T-helper 1 cell (primary cell): ENCODE results near the gene SMAD2.

Source experiments
- DNase-seq, 5 donors: peaks; one replicate each; pipeline ENCODE4 v3.0.0-alpha.2; 2012 to 2020

SMAD2 gene

DNA sequence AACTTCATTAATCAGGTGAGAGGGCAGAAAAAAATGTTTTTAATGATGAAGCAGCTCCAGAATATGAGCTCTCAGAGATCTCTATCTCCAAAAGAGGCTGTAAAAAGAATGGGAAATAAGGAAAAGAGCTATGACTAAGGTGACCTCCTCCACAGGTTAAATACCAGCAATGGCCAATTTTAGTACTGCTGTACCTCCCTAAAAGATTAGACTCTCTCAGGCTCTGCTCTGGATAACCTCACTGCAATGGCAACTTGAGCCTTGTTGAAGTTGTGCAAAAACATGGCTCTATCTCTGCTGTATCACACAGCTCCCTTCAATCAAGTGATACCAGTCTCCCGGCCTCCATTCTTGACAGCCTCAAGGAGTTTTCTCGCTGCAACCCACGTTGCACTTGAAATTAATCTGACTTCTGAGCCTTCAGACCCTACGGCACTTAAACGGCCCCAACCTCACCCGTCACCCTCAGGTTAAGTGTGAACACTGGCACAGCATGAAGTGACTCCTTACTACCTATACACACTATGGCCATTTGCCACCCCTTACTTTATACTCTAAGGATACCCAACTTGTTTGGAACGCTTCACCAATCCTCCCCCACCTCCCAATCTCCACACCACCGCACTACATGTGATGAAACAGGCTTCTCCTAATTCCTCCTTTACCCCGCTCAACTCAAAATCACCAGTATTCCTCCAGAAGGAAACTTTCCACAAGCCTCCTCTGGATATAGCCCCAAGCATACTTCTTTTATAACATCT is 36.3 kb downstream of the SMAD2 start:
- no peak for DNase-seq

DNA sequence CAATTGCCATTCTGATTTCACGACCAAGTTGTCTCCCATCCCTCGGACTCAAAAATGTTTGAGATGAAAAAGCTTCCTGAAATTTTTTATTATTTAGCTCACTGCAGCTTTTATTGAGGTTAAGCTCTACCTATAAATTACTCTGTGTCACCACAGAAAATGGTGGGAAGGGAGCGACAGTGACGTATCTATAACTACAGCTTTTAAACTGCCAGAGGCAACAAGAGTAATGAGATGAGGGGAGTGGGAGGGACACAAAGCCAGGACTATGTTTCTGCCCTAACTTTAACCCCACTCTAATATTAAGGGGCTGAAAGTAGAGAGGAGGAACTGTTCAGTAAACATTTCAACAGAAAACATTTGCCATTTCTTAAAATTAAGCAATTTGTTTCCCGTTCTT is 37.4 kb downstream of the SMAD2 start:
- DNase-seq: no peak

DNA sequence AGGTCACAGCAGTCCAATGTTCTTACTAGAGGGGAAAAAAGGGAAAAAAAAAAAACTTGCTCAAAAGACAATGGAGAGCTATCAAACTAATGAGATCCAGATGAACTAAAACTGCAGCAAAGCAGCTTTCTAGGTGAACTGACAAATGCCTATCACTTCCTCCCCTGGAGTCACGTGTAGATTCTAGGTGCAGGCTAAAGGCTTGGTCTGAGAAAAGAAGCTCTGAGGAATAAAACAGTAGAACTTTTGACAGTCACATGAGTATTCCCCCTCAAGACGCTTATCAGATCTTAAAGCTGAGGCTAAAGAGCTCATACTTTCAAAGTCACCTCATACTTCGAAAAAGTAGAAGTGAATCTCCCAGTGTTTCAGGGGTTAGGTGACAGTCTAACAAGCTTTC is 42.3 kb downstream of the SMAD2 start:
- no peak for DNase-seq

DNA sequence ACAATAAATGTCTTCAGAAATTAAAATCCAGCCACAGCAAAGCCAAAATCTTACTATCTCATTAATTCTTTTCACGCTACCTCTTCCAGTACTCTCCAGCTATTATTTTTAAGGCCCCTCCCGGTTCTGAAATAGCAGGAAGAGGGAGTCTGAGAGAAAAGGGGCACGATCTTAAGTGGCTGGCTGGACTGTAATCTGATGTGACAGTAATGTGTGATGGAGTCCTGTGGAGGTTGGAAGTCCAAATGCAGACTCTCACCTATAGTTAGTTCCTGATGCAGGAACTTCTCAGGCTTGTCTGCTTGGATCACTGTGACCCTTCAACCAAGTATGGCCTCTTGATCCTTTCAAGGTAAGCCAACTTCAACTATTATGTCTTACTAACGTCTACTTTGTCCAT is 43.2 kb downstream of the SMAD2 start:
- DNase-seq: no peak

DNA sequence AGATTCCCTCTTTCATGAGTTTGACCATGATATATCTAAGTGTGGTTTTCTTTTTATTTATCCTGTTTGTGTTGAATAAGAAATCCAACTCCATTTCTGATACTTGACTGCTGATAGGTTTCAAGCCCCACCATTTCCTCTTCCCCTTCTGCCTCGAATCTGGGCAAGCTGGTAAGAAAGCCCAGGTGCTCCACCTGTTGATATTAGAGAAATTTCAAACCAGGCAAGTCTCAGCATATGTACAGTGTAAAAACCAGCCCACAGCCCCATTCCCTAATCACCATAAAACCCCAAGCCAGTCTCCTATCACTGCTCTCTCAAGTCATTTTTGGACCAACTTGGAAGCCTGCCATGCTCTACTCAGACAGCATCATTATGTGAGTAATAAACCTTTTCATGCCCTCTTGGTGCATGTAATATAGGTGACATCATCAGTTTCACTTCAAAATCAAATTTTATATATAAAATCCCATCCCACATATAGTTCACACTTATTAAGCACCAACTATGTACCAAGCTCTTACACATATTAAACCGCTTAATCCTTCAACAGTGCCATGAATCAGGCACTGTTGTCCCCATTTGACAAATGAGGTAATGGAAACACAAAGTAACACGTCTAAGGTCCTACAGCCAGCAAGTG is 46.6 kb downstream of the SMAD2 start:
- DNase-seq: no peak

DNA sequence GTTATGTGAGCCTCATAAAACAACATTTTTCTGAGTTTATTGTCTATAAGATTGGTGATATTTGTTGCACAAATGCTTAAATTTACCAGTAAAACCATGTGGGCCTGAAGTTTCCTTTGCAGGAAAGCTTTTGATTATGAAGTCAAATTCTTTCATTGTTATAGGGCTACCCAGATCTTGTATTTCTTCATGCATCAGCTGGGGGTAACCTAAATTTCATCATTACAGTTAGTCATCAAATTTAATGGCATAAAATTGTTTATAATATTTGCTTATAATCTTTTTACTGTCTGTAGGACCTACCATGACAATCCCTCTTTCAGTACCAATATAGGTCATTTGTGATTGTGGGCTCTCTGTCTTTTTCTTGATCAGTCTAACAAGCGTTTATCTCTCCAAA is 47.8 kb downstream of the SMAD2 start:
- DNase-seq: no peak

DNA sequence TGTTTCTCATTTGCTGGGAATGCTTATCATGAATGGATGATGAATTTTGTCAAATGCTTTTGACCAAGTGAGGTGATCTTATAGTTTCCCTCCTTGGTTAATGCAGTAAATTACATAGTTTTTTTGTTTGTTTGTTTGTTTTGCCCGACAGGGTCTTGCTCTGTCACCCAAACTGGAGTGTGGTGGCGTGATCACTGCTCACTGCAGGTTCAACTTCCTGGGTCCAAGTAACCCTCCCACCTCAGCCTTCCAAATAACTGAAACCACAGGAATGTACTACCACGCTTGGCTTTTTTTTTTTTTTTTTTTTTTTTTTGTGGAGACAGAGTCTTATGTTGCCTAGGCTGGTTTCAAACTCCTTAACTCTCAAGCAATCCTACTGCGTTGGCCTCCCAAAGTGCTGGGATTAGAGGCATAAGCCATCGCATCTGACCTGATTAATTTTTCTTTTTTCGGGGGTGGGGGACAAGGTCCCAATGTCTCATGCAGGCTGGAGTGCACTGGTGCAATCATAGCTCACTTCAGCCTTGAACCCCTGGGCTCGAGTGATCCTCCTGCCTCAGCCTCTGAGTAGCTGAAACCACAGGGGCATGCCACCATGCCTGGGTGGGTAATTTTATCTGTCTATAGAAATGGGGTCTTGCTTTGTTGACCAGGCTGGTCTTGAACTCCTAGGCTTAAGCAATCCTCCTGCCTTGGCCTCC is 48.6 kb downstream of the SMAD2 start:
- DNase-seq: no peak

DNA sequence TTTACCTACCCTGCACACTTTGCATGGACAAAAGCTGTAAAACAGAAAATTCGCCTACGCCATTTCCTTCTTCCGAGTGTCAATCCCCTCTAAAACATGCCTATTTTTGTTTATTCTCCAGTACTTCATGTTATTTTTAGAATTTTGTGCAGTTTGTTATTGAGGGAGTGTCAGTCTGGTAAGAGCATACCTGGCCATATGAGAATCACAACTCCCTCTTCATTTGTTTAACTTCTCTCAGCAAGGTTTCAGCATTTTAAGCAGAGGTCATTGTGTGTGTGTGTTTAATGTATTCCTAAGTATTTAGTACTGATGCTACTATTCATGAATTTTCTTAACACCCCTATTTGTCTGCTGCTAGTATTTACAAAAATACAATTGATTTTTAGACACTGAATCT is 49.4 kb downstream of the SMAD2 start:
- no peak for DNase-seq

DNA sequence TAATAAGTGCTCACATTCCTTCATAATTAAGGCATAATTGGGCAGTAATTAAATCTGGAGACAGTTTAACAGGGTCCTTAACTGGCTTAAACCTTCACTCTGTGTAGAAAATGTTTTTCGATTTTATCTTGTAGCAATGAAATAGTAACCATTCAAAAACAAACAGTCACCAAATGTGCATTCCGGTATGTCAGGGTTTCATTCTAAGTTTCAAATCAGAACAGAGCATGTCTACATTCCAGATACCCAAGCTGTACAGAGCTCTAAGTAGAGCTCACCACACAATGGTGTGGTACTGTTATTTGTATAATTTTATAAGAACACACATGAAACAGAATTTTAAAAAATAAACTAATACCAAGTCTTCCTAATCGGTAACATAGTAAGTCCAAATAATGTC is 52.6 kb downstream of the SMAD2 start:
- no peak for DNase-seq

DNA sequence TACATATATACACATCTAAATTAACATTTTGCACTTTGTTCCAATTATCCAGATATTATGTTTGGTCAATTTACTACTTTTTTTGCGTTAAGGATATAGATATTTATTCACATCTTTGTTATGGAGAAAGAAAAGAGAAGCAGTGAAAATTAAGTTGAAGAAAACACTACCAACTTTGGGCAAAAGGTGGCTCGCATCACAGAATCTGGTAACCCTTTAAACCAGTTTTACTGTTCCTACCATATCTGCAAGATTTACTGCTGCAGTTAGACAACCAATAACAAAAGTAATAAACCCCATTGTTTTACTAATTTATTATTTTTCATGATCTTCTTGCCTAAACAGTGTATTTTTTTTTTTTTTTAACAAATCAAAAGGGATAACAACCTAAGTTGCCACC is 53.6 kb downstream of the SMAD2 start:
- no peak for DNase-seq

DNA sequence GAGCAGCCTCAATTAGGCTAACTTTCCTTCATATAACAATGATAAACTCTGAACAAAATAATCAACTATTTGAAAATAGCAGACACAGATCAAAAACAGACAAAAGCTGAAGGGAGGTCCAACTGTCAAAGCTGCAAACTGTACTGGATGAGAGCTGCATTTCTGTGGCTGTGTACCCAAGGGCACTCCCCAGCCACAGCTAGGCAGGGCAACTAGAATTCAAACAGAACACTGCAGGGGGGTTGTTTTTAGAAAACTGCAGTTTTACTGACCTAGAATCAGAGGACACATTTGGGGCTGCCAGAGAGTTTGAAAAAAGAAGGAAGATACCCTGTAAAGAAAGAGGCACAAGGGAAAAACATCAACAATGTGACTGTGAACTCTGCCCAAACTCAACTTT is 56.8 kb downstream of the SMAD2 start:
- no peak for DNase-seq

DNA sequence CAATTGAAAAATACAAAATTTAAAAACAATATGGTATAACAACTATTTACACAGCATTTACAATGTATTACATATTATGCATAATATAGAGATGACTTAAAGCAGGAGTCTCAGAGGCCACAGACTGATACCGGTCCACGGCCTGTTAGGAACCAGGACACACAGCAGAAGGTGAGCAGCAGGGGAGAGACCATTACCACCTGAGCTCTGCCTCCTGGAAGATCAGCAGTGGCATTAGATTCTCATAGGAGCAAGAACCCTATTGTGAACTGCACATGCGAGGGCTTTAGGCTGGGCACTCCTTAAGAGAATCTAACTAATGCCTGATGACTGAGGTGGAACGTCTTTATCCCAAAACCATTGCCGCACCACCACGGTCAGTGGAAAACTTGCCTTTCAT is 58.0 kb downstream of the SMAD2 start:
- no peak for DNase-seq

DNA sequence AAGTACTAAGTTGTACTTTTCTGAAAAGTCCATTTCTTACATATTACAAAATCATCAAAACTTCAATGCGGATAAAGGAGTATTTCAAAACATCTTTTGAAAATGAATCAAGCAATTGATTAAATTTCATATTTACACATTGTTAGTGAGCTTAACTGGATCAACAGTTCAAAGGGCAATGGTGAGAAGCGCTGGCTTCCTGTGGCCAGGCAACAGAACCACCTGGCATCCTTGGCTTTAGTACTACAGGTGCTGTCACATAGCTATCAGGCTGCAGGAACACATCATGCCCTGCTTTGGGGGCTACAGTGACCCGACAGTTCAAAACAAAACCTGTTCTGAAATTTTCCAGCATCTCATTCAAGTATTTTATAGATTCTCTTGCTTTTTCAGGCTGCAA is 59.2 kb downstream of the SMAD2 start:
- DNase-seq: no peak

DNA sequence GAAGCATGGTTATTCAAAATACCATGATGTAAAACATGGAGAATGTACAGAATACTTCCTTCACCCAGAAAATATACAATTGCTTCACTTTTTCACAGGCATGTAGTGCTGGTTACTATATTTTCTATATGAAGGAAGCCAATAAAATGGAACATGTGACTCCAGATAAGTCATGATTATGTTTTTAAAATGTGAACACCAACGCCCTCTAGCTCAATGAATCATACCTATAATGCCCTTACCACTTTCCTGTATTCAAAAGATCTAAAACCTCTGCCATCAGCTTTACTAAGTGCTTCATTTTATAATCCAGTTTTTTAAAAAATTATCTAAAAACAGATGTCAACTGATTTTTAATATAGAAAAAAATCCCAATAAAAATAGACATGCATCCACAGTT is 59.9 kb downstream of the SMAD2 start:
- no peak for DNase-seq

DNA sequence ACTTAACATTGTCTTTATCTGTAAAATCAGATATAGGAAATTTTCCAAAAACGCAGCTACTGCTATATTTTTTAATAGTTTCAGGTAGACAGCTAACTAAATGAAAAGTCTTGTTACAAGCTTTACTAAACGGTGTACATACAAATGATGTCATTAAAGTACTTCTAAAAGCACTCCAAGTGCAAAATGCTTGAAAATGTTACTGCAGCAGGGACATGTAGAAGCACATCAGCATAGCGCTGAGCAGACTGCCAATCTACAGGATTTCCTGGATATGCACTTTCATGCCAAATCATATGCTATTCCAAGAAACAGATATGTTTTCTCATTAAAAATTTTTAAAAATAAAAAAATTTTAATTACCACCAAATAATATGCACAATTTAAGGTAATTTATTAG is 61.7 kb downstream of the SMAD2 start:
- no peak for DNase-seq

DNA sequence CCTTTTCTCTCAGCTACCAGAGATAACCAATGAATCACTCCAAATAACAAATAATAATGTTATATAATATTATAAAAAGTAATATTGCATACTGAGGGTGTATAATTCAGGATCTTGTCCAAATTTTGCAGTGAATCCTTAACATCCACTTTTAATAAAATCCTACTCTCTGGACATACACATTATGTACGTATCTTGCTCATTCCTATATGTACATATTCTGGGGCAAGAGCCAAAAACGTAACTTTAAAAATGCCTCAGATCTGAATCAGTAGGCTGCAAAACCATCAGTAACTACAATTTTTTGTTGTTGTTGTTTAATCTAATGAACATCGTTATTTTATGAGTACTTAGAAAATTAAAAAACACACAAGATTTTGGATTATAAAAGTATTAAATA is 65.3 kb downstream of the SMAD2 start:
- no peak for DNase-seq

DNA sequence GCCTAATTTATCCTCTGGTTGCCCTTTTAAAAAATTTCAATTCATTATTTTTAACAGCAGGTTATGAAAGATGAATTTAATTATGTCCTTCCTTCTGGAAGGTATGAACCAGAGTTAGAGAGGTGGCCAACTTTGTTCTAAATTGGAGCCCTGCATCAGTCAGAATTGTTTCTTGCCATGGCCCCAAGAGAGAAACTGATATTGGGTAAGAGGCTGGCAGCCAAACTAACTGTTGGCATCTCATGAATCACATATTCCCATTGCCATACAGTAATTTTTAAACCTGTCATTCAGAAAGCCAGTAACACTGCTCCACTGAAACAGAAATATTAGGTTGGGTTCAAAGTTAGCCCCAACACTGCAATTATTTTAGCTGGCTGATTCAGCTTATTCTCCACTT is 67.4 kb downstream of the SMAD2 start:
- DNase-seq: no peak

DNA sequence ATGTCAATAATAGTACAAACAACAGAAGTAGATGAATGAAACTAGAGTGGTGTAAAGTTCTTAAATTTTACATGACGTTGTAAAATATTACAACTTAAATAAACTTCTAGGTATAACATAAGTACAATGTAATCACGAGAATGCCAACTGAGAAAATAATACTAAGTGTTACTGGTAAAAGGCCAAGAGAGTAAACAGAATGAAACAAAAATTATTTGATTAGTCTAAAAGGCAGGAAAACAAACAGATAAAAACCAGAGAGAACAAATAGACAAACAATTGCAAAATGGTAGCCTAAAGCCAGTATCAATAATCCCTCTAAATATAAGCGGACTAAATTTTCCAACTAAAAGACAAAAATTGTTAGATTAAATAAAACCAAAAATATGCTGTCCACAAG is 71.9 kb downstream of the SMAD2 start:
- DNase-seq: no peak

DNA sequence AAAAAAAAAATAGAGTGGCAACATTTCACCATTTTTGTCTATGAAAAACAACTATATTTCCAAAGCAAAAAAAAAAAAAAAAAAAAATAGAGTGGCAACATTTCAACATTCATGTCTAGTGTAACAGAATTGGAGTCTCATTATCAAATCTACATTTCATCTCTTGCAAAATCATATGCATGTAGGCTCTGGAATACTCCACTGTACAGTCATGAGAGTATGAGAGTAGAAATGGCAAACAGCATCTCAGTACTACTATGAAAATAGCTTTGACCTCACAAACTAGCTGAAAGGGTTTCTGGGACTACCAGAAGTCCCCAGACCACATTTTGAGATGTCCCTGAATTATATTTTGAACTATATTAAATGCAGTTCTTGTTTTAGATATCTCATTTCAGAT is 82.8 kb downstream of the SMAD2 start:
- DNase-seq: no peak

DNA sequence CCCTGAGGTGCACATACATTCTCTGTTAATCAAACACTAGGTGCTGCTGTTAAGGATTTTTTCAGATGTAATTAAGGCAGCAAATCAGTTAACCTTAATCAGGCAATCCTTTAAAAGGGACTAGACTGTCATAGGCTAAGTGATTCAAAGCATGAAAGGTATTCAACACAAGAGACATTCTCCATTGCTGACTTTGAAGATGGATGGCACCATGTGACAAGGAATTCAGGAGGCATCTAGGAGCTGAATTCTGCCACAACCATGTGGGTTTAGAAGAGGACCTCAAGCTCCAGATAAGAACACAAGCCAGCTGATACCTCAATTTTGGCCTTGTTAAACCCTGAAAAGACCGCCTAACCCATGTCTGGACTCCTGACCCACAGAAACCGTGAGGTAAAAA is 84.0 kb downstream of the SMAD2 start:
- no peak for DNase-seq

DNA sequence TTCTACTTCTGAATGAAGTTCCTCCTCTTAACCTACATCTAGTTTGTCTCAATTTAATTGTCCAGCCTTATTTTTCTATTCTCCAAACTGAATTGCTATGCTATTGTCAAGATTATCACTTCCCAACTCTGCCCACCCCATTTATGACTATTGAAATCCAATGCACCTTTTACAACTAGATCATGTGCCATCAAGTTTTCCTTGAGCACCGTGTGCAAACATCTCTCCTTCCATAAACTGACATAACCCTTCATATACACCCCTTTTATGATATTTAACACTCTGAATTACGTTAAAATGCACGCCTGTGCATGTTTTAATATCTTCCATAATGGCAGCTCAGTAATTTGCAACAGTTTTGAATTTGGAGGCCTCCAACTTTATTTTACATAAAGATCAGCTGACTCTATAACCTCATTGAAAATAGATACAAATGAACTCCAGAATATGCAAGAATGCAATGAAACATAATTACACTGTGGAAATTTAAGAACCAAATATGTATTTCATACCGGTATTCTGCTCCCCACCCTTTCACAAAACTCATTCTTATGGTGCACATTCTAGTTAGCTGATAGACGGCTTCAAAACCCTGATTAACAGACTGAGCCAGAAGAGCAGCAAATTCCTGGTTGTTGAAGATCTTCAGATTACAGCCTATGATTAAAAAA is 85.5 kb downstream of the SMAD2 start:
- no peak for DNase-seq

DNA sequence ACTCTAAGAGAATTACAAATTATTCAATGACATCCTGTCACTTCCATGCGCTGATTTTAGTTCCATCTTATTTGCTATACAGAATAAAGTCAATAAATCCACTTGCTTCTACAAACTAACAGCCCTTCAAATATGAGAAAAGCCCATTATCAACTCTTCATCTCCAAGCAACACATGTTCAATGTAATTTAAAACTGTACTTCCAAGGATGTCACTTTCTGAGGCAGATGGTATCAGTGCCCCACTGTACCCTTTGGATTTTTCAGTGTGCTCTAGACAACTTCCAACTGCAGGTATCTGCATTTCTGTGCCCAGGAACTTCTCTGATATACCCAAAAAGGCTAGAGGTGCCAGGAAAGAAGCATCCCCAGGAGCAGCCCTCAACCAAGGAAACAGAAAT is 87.6 kb downstream of the SMAD2 start:
- DNase-seq: no peak

DNA sequence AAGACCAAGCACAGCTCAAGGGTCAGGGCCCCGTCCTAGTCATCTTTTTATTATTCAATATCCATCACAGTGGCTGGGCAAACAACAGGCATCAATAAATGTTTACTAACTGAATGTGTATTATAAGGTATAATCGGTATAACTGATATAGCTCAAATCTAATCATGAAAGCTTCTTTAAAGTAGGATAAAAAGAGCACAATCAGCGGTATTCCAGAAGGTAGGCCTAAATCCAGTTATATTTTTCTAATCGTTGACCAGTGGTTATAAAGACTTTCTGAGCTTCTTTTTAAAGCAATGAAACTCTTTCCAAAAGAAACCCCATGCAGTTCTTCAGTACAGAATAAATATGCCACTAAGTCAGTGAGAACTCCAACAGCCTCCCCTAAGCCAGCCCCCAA is 92.1 kb downstream of the SMAD2 start:
- no peak for DNase-seq

DNA sequence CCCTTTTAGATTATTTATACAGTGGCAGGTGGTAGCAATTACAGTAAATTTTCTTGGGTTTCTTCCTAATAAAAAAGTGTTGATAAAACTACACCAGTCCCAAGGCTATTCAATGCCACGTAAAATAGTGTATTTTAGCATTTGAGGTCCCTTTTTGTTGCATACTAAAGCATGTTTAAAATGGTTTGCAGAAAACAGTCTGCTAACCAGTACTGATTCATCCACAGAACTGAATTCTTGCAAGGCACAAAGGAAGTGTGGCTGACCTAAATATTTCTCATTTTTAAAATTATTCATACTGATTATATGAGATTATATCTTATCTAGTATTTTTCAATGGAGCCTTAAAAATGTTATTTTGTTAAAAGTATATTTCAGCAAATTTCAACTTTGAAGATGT is 98.1 kb downstream of the SMAD2 start:
- no peak for DNase-seq
